NCI-H524 (cell line): ENCODE results near the gene ABCA12.
A peak's percentile ranks its signal among the peaks of the same experiment; 100 is the strongest.
"Not testable (repeated sequence)": the region's sequence is repeated elsewhere in the genome, so short reads cannot be mapped to it uniquely, and the experiment has no call there.

Source experiments
- DNase-seq, 2 experiments: peaks; one replicate each; lab custom pipeline; 2025; lab: John Stamatoyannopoulos, UW

The ABCA12 gene, protein sequence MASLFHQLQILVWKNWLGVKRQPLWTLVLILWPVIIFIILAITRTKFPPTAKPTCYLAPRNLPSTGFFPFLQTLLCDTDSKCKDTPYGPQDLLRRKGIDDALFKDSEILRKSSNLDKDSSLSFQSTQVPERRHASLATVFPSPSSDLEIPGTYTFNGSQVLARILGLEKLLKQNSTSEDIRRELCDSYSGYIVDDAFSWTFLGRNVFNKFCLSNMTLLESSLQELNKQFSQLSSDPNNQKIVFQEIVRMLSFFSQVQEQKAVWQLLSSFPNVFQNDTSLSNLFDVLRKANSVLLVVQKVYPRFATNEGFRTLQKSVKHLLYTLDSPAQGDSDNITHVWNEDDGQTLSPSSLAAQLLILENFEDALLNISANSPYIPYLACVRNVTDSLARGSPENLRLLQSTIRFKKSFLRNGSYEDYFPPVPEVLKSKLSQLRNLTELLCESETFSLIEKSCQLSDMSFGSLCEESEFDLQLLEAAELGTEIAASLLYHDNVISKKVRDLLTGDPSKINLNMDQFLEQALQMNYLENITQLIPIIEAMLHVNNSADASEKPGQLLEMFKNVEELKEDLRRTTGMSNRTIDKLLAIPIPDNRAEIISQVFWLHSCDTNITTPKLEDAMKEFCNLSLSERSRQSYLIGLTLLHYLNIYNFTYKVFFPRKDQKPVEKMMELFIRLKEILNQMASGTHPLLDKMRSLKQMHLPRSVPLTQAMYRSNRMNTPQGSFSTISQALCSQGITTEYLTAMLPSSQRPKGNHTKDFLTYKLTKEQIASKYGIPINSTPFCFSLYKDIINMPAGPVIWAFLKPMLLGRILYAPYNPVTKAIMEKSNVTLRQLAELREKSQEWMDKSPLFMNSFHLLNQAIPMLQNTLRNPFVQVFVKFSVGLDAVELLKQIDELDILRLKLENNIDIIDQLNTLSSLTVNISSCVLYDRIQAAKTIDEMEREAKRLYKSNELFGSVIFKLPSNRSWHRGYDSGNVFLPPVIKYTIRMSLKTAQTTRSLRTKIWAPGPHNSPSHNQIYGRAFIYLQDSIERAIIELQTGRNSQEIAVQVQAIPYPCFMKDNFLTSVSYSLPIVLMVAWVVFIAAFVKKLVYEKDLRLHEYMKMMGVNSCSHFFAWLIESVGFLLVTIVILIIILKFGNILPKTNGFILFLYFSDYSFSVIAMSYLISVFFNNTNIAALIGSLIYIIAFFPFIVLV (N-terminal part only)

DNA sequence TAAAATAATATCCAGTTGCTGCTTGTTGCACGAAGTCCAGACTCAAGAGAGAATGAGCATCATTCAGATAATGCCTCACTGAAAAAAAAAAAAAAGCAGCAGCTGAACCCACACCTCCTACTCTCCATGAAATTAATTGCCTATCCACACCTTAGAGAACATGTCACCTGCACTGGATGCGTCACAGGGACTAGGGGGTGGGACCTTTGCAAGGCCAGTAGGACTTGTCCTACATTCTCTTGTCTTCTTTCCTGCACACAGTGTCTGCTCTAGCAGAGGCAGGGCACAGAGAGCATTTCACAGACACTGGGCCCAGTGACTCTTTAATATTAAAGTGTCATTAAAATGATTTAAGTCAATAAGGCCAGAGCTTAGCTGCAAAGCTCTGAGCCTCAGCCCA, at the start of gene ABCA12:
Gene ABCA12 (minus strand): TSS at position 148 of the 400 bp plus-strand sequence. CDS start 418 bp downstream, outside the sequence.
- no peak for DNase-seq

DNA sequence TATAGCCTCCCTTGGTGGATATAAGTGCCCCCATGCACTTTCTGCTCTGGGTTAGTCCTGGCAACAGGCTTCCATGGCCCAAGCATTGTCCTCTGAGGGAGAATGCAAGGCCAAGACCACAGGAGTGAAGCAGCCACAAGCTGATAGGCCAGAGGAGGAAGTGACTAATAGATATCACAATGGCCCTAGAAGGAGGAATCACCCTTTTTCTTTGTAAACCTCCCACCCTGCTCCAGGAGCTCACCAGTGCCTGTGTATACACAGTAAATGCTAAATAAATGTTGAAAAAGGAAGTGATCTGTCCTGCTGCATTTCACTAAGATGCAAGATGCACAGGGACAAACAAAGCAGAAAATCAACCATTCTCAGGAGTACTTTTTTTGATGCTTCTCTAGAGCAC, 49.7 kb upstream of the ABCA12 start:
- DNase-seq, result no peak

DNA sequence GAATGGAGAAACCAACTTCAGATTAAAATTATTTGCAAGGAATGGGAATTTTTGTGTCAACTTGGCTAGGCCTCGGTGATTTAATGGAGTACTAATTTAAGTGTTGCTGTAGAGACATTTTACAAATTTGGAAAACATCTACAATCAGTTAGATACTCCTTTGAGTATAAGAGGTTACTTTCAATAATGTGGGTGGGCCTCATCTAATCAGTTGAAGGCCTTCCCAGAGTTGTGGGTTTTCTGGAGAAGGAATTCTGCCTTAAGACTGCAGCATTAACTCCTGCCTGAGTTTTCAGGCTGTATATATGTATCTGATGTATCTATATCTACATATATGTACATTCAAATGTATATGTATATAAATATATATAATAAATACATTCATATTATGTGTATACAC, 47.6 kb upstream of the ABCA12 start:
- DNase-seq, result no peak

DNA sequence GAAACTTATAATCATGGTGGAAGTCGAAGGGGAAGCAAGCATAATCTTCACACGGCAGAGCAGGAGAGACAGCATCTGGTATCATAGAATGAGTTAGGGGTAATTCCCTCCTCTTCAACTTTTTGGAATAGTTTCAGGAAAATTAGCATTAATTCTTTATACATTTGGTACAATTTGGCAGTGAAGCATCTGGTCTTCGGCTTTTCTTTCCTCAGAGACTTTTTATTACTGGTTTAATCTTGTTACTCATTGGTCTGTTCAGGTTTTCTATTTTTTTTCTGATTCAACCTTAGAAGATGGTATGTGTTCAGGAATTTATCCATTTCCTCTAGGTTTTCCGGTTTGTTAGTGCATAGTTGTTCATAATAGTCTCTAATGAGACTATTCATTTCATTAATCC, 39.7 kb upstream of the ABCA12 start:
- DNase-seq, result peak in 1 of 2 experiments; percentile 45

DNA sequence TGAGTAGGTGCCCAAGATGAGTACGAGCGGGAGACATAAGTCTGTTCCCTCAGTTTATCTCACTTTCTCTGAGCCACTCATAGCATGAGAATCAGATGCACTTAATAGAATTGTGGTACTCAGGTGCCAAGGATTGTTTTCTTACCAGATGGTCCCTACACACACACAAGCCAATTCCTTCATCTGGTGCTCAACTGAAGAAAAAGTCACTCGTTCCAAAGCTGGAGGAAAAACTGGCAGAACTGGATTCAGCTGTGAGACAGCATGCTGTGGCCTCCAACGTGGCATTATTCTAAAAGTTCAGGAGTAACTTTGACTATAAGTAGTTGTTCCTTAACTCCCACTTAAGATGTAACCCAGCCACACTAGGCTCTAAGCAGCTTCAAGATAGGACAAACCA, 33.4 kb upstream of the ABCA12 start:
- peak; percentile 40 to 76 for DNase-seq

DNA sequence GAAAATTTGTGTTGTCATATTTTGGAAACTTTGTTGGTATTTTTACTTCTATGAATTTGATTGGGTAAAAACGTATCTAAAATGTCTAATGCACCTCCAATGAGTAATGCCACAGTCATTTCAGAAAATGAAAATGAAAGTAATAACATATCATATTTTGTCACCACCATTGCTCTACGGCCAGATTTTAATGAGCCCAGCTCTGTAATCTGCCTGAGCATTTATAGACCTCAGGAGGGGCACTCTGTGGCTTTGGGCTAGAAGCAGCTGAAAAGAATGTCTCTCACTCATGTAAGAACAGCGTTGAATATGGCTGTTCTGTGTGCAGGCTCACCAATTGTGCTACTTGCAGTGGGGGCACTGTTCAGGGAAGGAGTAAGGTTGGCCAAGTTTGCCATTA, 32.7 kb upstream of the ABCA12 start:
- peak; percentile 18 to 52 for DNase-seq

DNA sequence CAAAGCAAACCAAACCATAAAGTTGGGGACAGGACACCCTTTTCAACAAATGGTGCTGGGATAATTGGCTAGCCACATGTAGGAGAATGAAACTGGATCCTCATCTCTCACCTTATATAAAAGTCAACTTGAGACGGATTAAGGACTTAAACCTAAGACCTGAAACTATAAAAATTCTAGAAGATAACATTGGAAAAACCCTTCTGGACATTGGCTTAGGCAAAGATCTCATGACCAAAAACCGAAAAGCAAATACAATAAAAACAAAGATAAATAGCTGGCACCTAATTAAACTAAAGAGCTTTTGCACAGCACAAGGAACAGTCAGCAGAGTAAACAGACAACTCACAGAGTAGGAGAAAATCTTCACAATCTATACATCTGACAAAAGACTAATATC, 28.1 kb upstream of the ABCA12 start:
- peak; percentile 16 to 70 for DNase-seq

DNA sequence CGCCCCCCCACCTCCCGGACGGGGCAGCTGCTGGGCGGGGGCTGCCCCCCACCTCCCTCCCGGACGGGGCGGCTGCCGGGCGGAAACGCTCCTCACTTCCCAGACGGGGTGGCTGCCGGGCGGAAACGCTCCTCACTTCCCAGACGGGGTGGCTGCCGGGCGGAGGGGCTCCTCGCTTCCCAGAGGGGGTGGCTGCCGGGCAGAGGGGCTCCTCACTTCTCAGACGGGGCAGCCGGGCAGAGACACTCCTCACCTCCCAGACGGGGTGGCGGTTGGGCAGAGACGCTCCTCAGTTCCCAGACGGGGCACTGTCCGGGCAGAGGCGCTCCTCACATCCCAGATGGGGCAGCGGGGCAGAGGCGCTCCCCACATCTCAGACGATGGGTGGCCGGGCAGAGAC, 24.9 kb upstream of the ABCA12 start:
- not testable (repeated sequence) for DNase-seq

DNA sequence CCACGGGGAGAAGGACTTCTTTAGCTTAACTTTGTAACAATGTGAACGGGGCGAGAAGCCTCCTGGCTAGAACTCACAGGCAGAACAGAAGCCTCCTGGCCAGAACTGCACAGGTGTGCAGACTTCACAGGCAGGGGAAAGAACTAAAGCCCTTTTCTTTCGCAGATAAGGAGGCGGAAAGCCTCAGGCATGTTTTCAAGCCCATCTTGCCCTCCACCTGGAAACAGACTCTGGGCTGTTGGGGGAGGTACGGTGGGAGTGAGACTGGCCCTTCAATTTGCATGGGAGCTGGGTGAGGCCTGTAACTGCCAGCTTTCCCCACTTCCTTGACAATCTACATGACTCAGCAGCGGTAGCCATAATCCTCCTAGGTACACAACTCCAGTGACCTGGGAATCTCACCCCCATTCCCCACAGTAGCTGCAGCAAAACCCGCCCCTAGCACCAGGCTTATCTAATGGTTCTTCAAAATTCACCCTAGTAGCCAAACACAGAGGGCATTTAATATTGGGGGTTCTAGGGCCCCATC, 22.9 kb upstream of the ABCA12 start:
- no peak for DNase-seq

DNA sequence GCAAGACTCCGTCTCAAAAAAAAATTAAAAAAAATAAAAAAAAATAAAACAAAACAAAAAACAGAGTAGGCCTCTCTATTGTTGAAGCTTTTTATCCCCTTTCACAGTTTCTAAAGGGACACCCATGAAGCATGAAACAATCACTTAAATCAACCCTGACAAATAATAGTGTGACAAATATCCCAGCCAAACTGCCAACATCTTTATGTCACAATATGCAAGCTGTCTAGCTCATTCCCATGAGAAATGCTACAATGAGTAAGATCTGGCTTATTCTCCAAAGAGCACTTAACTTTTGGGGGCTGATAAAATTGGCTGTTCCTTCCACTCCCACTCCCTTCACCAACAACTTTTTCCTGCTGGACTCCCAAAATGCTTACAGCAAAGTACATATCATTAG, 21.7 kb upstream of the ABCA12 start:
- DNase-seq, result no peak

DNA sequence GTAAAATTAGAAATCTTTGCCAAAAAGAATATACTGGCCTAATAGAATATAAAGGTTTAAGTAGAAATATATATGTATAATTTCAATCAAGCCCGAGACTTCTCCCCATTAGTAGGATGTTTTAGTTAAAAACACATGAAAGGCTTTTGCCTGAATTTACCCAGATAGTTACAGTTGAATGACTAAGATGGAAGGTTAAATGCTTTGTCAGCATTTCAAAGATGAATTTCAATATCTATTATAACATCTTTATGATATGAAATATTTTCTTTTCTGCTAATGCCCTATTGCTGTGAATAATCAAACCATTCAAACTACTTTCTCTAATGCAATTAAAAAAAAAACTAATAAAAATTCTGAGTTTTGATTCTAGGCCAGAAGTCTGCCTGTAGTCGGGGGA, 18.0 kb upstream of the ABCA12 start:
- DNase-seq, result no peak

DNA sequence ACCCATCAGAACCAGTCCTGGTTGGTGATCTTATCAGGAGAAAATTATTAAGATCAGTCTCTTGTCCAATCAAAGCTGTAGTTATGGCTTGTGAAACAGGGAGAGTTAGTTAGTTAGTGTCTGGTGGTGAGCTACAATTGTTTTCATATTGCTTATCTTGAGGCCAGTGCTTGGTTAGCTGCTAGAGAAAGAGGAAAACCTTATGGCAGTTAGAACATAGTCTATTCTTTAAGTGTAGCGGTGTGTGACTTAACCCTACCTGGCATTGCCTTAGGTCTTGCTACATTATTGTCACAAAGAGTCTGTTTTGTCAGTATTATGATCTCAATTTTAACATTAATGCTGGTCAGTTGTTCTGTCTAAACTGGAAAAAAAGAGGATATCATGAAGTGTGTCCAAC, 11.5 kb upstream of the ABCA12 start:
- no peak for DNase-seq

DNA sequence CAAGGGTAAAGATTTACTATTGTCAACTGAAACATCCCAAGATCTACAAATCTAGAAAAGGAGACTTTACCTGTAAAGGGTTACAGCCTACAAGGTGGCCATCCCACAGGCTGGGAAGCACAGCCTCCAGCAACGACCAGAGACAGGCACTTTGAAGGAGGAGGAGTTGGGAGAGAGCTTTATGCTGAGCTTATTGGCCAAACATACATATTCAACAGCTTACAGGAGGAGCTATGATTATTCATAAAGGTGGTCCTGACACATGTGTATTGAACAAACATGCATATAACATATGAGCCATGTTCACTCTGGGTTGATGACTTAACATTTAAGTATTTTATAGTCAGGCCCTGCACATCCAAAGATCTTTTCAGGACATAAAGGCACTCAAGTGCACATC, 11.1 kb upstream of the ABCA12 start:
- DNase-seq, result no peak

DNA sequence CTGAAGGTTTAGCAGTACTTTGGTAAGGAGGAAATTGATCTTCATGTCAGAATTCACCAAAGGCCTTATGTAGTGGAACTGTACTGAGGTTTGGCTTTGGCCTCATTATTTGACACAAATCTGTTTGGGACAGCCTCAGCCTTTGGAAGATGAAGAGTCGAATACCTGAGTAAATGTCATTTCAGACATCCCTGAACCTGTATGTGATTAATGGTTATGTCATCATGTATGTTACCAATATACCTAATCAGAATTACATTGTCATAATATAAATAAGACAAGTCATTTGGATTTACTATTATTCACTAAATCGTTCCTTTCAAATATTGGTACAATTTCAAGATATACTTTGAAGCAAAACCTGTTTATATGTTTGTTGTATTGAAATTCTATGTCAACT, 10.6 kb upstream of the ABCA12 start:
- no peak for DNase-seq

DNA sequence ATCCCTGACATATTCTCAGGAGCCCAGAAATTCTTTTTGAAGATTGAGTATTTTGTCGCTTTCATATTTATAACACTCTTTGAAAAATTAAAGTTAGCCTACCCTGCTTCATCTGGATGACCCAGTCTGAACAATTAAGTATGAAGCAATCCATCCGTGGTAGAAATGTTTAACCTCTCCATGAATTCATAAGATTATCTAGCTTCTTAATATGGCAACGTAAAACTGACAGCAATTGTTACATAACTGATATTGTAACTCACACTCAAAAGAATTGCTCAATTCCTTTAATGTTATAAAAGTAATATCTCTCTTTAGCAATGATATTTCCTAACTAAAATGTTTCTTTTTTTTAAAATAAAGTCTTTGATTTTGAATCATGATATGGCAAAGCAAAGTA, 7.2 kb upstream of the ABCA12 start:
- no peak for DNase-seq

DNA sequence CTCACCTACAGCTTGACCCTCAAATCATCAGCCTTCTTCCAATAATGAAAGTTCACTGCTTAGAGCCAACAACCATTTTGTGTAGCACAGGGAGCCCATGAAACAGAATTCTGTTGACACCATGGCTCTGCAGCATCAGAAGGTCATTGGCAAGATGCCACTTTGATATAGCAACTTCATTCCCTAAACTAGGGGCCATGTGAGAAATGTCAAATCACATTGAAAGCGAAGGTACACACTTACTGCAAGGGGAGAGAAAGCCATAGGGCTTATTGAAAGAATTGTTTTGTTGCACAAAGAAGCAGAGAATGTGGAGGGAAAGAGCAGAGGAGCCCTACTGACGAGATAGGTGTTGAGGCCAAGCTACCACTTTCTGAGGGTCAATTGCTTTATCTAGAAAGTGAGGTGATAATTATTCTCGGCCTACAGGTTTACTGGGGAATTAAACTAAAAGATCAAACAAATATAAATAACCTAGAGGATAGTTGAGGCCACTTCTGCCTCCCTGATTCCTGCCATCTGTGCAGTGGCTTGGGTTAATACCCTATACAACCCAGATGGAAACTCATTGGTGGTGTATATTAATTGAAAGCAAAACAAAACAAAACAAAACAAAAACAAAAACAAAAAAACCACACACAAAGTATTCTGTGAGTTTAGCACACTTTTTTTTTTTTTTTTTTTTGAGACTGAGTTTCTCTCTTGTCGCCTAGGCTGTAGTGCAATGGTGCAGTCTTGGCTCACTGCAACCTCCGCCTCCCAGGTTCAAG, 5.9 kb upstream of the ABCA12 start:
- DNase-seq, result peak in 1 of 2 experiments; percentile 31

DNA sequence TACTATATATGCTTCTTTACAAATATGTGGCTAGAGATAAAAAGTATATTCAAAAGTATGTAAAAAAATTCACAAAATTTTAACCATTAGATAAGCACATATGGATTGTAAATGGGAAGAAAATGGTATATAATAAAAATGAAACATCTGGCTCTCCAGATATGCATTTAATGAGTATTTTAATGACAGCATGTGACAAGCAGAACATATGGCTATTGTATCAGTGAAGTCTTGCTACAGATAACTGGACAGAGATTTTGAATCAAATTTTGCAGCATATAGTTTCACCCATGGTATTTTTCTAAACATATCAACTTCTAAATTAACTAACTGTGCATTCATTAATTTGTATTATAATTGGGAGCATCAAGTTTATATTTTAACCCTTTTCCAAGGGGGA, 5.0 kb upstream of the ABCA12 start:
- peak; percentile 19 to 63 for DNase-seq

DNA sequence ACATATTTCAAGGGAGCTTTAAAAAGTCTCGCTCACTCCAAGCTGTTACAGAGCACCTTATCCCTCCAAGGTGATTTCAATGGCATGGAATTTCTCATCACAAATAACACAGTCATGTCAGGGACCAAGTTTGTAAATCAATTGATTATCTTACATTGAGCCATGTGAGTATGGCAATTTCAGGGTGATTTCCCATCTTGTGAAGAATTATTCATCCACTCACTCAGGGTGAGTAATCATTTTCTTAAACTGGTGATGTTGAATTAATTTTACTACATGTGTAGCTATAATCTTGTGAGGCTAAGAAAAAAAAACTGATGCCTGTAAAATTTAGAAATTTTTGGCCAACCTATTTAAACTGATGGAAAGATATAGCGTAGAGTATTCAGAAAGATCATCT, 3.3 kb upstream of the ABCA12 start:
- no peak for DNase-seq

DNA sequence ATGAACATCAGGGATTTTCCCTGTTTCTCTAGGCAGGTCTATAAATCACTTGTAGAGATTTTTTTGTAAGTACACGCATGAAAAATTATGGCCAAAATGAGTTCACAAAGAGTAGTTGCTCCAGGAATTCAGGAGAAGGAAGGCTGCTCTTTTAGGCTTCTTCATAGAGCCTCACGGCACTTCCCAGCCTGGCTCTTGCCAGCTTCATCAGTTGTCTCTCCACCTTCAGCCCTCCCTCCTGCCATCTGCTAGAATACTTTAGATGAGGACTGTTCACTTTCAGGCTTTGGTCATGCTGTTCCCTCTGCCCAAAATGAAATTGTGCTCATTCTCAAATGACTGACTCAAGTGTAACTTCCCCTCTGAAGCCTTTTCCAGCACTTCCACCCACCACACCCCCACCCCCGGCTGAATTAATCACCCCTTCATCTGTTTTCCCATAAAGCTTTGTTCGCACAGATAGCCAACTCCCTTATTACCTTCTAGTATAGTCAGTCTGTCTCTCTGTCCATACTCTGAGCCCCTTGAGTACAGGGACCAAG, 1.8 kb upstream of the ABCA12 start:
- DNase-seq, result peak; percentile 57 to 83

DNA sequence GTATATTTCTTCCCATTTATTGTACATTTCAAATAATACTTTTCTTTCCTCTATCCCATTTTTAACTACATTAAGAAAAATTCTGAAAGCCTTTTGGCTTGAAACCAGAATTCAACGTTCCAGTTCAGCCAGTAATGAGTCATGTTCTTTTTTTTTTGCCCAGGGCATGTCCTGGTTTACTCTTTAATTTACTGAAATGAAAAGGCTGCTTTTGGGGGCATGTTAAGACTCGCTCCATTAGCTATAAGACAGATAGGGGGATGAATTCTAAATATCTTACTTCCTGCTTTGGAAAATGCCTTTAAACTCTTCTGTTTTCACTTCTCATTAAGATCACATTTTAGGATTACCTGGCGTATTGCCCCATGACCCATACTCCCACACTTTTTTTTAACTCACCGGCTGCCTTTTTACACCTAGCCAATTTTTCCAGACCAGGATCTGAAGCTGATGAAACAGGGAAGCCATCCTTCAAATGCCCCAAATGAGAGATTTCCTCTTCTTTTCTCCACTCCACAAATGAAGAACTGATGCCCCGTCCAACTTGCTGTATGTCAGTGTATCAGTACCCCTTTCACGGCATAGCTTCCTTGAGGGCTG, 585 bp downstream of the ABCA12 start:
- DNase-seq, result no peak

DNA sequence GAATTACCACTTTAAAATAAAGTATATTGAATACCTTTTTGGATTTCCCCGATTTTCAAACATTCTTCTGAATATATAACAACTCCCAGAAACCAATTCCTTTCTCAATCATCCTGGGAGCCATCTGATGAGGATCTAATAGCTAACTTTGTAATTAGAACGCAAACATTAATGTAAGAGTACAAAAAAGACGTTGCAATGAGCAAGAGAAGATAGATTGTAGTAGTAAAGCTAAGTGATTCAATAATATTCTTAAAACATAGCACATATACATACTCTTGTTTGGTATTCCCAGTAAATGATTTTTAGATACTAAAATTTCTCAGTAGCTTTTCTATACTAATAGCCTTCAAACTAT, 1.1 kb downstream of the ABCA12 start:
- DNase-seq, result no peak
